Transverse colon (tissue), 4 donors: ENCODE measurements around the gene FSTL1. TPM values are rescaled to one million over a fixed set of nuclear protein-coding genes. Genes with fewer than 3 reads are reported as not detected.

ENCODE experiments used
- DNase-seq: peaks from one replicate; pipeline ENCODE4 v3.0.0-alpha.2; 2019
- H3K27ac ChIP-seq, 4 donors: fragments of 200-600 bp; sonication (generic); 2 replicates each; pipeline ENCODE4 v1.5.1; 2016 to 2018; ENCODE audit warnings: inconsistent platforms in 4 of 4
- H3K27me3 ChIP-seq: fragments of 200-600 bp; sonication (generic); 2 replicates; pipeline ENCODE4 v1.5.1; 2017; ENCODE audit warnings: inconsistent platforms
- H3K36me3 ChIP-seq, 4 donors: fragments of 200-600 bp; sonication (generic); 2 replicates each; pipeline ENCODE4 v1.5.1; 2017 to 2019; ENCODE audit warnings: inconsistent platforms in 4 of 4
- H3K4me1 ChIP-seq, 4 donors: fragments of 200-600 bp; sonication (generic); 2 replicates each; pipeline ENCODE4 v1.5.1; 2017 to 2020; ENCODE audit warnings: inconsistent platforms in 4 of 4
- H3K4me3 ChIP-seq, 4 donors: fragments of 200-600 bp; sonication (generic); 1 replicate in 1 of 4; 2 replicates in 3 of 4; pipeline versions ENCODE4 v1.5.1 to v1.6.1; 2017 to 2019; ENCODE audit warnings: inconsistent platforms in 4 of 4
- H3K9me3 ChIP-seq, 2 donors: fragments of 200-600 bp; sonication (generic); 2 replicates each; pipeline ENCODE4 v1.5.1; 2017 to 2019; ENCODE audit warnings: inconsistent platforms in 2 of 2
- EP300 ChIP-seq: sonication (generic); formaldehyde crosslinking; IDR thresholded peaks from one replicate; pipeline ENCODE4 v1.6.1; 2017; ENCODE audit warnings: antibody characterized with exemption, low read depth
- POLR2A ChIP-seq: fragments of 450-650 bp; IDR thresholded peaks from one replicate; pipeline ENCODE4 v1.6.1; 2016; ENCODE audit warnings: antibody characterized with exemption, mild to moderate bottlenecking, moderate library complexity
- POLR2AphosphoS5 ChIP-seq, 3 donors: sonication (generic); formaldehyde crosslinking; IDR thresholded peaks; one replicate each; pipeline ENCODE4 v1.6.1; 2016; ENCODE audit warnings: antibody characterized with exemption in 3 of 3
- whole genome bisulfite sequencing, 2 donors: methylation state at CpG; one replicate each; pipeline ENCODE4 v1.1.5; 2018; ENCODE audit warnings: low coverage in 1 of 2; 5-methylcytosine and 5-hydroxymethylcytosine counted together
- in situ Hi-C, 4 donors: fragments of 200-750 bp; cut with MboI; loops; one replicate each; pipeline versions ENCODE4 v1.15.0 to v1.15.1; 2017; ENCODE audit warnings: low sequenced_read_pairs in 3 of 4, low pct_ligation_motif_present in 1 of 4, low pct_unique_long_range_greater_than_20kb in 1 of 4
- intact Hi-C: fragments of 100-400 bp; cut with DNase I; formaldehyde crosslinking; loops from one replicate; pipeline ENCODE4 v1.15.1; 2023; ENCODE audit warnings: low total_unique reads
- total RNA-seq, 4 donors: library from RNA; depleted of rRNA; stranded (reverse); fragments of >200 nt; gene quantifications; one replicate each; pipeline ENCODE4 v1.1.0, GENCODE V29; 2016
- TF ChIP-seq, protein P1 (sequence below), 5 experiments: fragments of 200-600 bp in 3 of 5; fragments of 450-650 bp in 2 of 5; sonication (generic) in 3 of 5; IDR thresholded peaks; 1 replicate in 2 of 5; 2 replicates in 3 of 5; pipeline ENCODE4 v1.5.1; 2016 to 2017; ENCODE audit warnings: antibody characterized with exemption in 5 of 5, inconsistent platforms in 3 of 5, mild to moderate bottlenecking in 2 of 5, moderate library complexity in 1 of 5

FSTL1 gene
- total RNA-seq, 4 donors from 2014 or later: 81.2 to 106 (median 91.8) TPM

DNA sequence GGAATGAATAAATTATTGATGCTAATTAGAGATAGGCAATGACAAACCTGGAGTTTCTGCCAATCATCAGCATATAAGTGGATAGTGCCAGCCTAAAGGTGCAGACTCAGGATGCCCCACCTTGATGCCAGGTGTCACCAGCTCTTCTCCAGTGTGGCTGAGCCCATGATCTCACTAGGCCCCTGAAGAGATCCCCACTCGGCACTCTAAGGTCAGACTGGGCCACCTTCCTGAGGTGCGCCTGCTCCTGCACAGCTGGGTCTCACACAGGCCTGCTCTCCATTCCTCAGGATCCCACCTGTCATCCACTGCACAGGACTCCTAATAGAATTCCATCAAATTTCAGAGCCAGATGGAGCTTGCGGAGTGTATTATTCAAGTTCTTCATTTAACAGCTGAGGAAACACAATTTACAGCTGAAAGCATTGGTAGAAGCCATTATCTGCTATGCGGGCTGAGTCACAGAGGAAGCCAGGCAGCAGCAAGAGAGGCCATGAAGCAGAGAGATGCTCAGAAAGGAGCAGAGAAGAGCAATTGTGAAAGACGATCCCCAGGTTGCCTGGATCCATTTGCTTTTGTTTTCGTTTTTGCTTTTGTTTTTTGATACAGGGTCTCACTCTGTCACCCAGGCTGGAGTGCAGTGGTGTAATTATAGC, 25.1 kb upstream of the FSTL1 start:
- H3K9me3 ChIP-seq: no peaks in the 10 kb centered on the region
- in situ Hi-C loops (no loop called here), intact Hi-C loops (no loop called here)
- no peaks in the 10 kb centered on the region for H3K27me3 ChIP-seq
- no peak overlapping the region for H3K27ac ChIP-seq
- TF ChIP-seq POLR2AphosphoS5 (IDR thresholded peaks at IDR 0.05) (no peak), EP300 (no peak), POLR2A (no peak)
- TF ChIP-seq, protein P1, sequence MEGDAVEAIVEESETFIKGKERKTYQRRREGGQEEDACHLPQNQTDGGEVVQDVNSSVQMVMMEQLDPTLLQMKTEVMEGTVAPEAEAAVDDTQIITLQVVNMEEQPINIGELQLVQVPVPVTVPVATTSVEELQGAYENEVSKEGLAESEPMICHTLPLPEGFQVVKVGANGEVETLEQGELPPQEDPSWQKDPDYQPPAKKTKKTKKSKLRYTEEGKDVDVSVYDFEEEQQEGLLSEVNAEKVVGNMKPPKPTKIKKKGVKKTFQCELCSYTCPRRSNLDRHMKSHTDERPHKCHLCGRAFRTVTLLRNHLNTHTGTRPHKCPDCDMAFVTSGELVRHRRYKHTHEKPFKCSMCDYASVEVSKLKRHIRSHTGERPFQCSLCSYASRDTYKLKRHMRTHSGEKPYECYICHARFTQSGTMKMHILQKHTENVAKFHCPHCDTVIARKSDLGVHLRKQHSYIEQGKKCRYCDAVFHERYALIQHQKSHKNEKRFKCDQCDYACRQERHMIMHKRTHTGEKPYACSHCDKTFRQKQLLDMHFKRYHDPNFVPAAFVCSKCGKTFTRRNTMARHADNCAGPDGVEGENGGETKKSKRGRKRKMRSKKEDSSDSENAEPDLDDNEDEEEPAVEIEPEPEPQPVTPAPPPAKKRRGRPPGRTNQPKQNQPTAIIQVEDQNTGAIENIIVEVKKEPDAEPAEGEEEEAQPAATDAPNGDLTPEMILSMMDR (IDR thresholded peaks at IDR 0.05): no peak
- 85 to 86% methylated on average over 3 to 6 of the region's 6 CpGs for WGBS, 2 donors
- no peak for DNase-seq
- no peak overlapping the region for H3K4me3 ChIP-seq
- no peaks in the 10 kb centered on the region for H3K4me1 ChIP-seq
- no peaks in the 10 kb centered on the region for H3K36me3 ChIP-seq

DNA sequence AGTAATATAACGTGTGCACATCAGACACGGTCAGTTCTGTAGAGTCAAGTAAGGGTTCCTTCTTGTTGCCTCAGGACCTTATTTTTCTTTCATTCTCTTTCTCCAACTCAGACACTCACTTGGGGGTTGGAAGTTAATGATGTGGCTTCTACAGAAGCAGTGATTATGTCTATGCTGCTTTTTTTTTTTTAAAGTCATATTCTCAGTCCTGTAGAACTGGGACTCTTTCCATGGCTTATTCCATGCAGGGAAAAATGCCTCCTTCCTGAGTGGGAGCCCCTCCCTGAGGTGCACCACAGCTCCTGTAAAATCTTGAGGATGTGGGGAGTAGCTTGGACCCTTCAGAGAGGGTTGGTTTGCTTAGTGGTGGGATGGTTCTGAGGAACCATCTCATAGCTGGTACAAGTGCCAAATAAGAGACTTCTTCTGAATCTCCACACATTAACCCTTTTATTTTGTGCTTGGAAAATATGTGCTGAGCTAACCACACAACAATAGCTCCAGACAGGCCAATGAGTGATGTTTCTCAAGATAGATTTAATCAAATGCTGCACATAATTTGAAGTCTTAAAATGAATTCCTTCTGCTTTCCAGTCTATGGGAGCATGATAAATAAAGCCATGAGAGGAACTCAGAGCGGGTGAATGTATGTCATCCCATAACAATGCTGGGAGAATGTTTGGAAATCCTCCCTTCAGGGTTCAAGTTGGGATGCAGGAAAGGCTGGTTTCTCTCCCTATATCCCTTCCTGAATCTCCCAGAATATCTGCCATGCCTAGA, 23.3 kb upstream of the FSTL1 start:
- DNase-seq: no peak
- Histone ChIP-seq H3K4me3 (no peak overlapping the region), H3K36me3 (no peaks in the 10 kb centered on the region), H3K4me1 (no peaks in the 10 kb centered on the region), H3K9me3 (no peaks in the 10 kb centered on the region), H3K27me3 (no peaks in the 10 kb centered on the region), H3K27ac (no peak overlapping the region)
- in situ Hi-C loops (no loop called here), intact Hi-C loops (no loop called here)
- WGBS, 2 donors: 93 to 100% methylated on average over 1 to 3 of the region's 3 CpGs
- TF ChIP-seq POLR2AphosphoS5 (IDR thresholded peaks at IDR 0.05) (no peak), EP300 (no peak)
- TF ChIP-seq, protein P1 (IDR thresholded peaks at IDR 0.05): no peak

GRCh38 chr3:120473389-120473788, 22.6 kb upstream of the FSTL1 start:
- intact Hi-C loops: no loop called here
- 60 to 88% methylated on average over 1 to 2 of the region's 2 CpGs for WGBS, 2 donors
- in situ Hi-C loops: no loop called here
- no peak for TF ChIP-seq POLR2A
- TF ChIP-seq POLR2AphosphoS5 (IDR thresholded peaks at IDR 0.05): no peak
- TF ChIP-seq, protein P1 (IDR thresholded peaks at IDR 0.05): no peak
- TF ChIP-seq EP300: no peak
- H3K4me1 ChIP-seq: no peaks in the 10 kb centered on the region
- H3K27me3 ChIP-seq: no peaks in the 10 kb centered on the region
- no peak overlapping the region for H3K4me3 ChIP-seq
- H3K36me3 ChIP-seq: no peaks in the 10 kb centered on the region
- DNase-seq: no peak
- no peak overlapping the region for H3K27ac ChIP-seq
- no peaks in the 10 kb centered on the region for H3K9me3 ChIP-seq

DNA sequence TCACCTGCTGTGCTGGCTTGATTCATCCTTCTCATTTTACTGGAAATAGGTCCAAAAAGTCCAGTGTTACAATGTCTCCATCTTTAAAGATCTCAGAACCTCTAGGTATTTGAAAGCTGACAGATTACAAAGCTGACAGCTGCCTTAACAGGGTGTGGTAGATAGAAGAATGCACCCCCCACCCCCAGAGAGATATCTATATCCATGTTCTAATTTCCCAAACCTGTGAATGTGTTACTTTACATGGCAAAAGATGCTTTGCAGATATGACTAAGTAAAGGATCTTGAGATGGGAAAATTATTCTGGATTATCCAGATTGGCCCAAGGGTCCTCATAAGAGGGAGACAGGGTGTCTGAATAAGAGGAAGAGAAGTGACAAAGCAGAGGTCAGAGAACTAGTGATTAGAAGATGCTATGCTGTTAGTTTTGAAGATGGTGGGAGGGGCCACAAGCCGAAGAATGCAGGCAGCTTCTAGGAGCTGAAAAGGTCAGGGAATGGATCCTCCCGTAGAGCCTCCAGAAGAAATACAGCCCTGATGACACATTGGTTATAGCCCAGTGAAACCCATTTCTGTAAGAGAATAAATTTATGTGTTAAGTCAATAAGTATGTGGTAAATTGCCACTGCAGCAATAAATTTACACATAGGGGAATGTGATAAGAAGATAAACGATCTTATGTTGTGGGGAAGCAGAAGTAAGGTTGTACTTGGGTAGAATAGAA, 21.5 kb upstream of the FSTL1 start:
- no peak overlapping the region for H3K4me3 ChIP-seq
- no peak overlapping the region for H3K27ac ChIP-seq
- TF ChIP-seq POLR2A (no peak), EP300 (no peak), POLR2AphosphoS5 (IDR thresholded peaks at IDR 0.05) (no peak)
- TF ChIP-seq, protein P1 (IDR thresholded peaks at IDR 0.05): no peak
- H3K27me3 ChIP-seq: no peaks in the 10 kb centered on the region
- H3K9me3 ChIP-seq: no peaks in the 10 kb centered on the region
- WGBS, 2 donors: 64 to 65% methylated on average over 3 of the region's 3 CpGs
- no peak for DNase-seq
- in situ Hi-C loops (no loop called here), intact Hi-C loops (no loop called here)
- H3K4me1 ChIP-seq: no peaks in the 10 kb centered on the region
- H3K36me3 ChIP-seq: no peaks in the 10 kb centered on the region
